GM19463 (cell line): ENCODE measurements around the gene SOHLH1.

ENCODE experiments used
- ATAC-seq: cut with Tn5 transposase; IDR thresholded peaks from one replicate; pipeline ENCODE4 v1.9.1; 2021; ENCODE audit warnings: mild to moderate bottlenecking, moderate library complexity; ENCODE audit not compliant: unreplicated experiment

The SOHLH1 gene

GRCh38 chr9:135731454-135731853 lies 32.2 kb upstream of the SOHLH1 start:
- ATAC-seq, result no peak

DNA sequence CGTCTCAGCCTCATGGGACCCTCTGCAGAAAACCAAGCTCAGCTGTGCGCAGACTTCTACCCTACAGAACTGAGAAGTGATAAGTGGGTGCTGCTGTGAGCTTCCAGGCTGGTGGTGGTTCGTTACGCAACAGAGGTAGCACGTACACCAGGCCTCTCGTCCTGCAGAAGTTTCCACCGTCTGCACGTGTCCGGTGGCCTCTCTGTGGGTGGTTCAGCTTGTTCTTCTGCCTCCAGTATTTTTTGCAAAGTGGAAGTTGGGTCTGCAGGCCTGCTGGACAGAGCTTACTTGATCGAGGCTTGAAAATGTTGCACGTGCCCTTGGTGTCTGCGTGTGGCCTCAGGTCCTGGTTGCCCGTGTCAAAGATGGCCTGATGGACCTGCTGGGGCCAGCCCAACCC lies 30.2 kb upstream of the SOHLH1 start:
- no peak for ATAC-seq

DNA sequence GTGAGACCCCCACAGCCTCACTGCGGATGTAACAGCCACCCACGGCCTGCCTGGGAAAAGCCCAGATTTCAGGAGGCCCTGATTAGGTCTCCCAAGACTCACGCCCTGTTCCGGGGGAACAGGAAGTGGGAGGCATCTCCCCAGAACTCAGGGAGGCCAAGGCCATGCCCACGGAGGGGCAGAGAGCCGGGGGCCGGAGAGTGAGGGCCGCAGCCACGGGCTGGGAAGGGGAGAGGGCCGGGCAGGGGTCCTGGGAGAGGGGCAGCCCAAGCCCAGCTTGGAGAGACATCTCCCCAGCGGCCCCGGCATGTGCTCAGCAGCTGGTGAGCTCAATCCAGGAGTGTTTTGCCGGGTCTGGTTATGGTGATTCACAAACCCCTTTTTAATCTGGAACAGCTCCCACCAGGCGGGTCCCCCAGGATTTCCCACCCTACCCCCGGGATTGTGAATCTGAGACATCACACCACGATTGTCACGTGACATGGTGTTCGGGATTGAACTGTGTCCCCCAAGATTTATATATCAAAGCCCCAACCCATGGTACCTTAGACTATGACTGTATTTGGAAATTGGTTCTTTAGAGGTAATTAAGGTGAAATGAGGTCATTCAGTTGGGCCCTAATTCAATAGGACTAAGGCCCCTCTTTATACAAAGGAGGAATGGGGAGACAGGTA lies 29.3 kb upstream of the SOHLH1 start:
- ATAC-seq, result no peak

- ATAC-seq, result no peak
These were observed 28.1 kb upstream of the SOHLH1 start for GRCh38 chr9:135727257-135727875.

DNA sequence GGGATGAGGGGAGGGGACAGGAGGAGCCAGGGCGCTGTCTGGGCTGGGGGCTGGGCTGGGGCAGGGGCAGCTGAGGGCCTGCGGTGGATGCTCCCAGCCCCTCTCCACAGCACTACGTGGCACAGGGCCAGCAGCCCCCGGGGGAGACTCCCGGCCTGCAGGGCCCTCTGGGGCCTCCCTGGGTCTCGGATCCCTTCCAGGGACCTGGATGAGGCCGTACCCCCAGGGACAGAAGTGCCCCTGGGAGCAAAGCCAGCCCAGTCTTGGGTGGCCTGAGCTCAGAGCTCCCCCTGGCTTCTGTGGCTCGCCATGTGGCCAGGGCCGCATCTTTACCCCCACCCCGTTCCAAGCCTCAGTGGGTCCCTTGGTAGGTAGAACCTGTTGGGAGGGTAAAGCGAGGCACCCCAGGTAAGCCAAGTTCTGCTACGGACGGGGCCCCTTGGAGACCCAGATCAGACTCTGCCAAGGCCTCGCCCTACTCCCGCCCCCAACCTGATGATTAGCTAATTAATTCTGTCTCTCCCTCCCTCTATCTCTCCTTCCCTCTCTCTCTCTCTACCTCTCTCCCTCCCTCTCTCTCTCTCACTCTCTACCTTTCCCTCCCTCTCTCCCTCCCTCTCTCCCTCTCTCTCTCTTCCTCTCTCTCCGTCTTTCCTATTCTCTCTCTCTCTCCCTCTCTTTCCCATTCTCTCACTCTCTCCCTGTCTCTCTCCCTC lies 27.0 kb upstream of the SOHLH1 start:
- ATAC-seq, result no peak

DNA sequence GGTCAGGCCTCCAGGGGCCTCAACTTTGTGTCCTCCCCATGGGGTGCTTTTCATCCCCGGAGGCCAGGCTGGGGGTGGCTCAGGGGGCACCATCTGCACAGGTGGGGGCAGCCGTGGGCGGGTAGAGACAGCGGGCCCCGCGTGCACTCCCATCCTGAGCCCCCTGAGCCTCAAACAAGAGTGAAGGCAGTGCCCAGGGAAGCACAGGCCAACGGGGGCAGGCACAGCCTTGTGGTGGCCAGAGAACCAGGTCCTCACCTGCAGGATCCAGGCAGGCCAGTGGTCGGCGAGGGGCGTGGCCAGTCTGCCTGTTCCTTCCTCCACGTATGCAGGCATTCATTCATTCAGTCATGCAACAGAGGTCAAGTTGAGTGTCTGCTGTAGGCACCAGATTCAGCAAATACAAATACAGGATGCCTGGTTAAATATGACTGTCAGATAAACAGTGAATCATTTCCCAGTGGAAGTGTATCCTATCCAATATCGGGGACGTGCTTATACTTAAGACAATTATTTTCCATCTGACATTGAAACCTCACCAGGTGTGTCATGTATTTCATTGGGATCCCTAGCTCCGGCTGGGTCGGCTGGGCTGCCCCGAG lies 25.0 kb upstream of the SOHLH1 start:
- ATAC-seq, result no peak

GRCh38 chr9:135722365-135722764 lies 23.1 kb upstream of the SOHLH1 start:
- ATAC-seq, result no peak

DNA sequence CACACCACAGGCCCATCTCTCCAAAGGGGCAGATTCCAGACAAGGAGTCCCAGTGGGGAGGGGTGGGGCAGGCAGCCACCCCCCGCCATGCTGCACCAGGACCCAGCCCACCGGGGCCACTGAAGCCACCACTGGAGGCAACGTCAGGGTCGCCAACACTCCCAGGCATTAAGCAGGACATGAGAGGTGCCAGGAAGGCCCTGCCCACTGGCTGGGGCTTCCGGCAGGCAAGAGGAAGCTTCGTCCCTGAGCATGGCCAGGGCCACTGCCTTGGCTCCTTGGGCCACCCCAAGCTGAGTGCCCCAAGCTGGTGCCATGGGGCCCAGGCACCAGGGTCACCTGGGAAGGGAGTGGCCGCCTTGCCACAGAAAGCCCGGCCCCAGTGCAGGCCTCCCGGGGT lies 20.2 kb upstream of the SOHLH1 start:
- no peak for ATAC-seq

DNA sequence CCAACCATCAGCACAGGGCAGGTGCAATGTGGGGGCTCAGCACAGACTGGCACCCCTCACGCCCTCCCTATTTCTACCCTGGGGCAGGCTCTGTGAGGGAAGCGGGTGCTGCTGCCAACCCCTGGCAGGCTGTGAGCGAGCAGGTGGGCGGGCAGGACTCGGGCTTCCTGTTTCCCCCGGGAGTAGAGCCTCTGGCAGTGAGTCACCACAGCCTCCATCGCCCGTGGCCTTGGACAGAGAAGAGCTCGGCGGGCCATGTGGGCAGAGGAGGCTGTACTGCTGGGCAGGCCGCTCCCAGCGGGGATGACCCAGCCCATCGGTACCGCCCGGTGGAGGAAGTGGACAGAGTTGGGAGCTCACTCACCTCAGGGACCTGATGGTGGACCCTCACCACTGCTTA lies 19.3 kb upstream of the SOHLH1 start:
- ATAC-seq, result no peak

DNA sequence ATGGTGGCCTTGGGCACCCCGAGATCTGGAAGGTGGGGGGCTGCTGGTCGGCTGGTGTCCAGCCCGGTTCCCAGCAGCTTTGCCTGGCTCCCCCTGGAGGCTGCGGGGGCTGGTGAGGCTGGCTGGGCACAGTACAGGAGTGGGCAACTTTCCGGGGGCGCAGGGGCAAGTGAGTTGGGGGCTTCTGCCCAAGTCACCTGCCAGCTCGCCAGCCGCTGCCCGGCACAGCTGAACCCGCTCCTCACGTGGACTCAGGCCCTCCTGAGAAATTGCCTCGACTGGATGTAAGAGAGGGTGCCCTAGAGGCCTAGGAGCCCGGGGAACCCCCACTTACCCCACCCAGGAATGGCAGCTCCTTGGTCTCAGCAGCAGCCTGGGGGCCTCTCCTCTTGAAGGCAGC lies 18.1 kb upstream of the SOHLH1 start:
- ATAC-seq, result no peak

- ATAC-seq, result no peak
These were observed 16.8 kb upstream of the SOHLH1 start for GRCh38 chr9:135716045-135716444.

GRCh38 chr9:135715056-135715595 lies 15.8 kb upstream of the SOHLH1 start:
- no peak for ATAC-seq

DNA sequence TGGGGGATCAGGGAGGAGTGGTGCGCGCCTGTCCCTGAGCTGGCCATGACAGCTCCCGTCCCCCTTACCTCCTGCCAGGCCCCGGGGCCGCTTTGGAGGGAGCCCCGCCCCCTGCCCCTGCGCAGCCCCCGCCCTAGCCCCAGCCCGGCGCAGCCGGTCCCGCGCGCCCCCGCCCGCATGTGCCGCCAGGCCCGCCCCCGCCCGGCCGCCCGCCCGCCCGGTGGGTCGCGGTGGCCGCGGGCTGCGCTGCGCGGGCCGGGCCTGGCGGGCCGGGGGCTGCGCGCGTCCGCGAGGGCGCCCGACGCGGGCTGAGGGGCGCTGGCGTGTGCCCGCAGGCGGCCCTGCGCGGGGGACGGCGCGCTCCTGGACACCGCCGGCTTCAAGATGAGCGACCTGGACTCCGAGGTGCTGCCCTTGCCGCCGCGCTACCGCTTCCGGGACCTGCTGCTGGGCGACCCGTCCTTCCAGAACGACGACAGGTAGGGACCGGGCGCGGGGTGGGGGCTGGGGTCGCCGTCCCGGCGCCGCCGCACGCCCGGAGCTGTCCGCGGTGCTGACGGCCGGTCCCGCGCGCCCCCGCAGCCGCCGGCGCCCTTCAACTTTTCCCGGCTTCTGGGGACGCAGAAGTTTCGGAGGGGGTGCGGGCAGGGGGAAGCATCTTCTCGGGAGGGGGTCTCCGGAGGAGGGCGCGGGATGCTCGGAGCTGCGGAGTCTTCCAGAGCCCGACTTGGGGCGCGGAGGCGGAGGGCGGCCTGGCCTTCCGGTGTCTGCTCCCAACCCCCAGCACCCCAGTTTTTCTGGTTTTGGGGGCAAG lies 15.2 kb upstream of the SOHLH1 start:
- ATAC-seq, result no peak

DNA sequence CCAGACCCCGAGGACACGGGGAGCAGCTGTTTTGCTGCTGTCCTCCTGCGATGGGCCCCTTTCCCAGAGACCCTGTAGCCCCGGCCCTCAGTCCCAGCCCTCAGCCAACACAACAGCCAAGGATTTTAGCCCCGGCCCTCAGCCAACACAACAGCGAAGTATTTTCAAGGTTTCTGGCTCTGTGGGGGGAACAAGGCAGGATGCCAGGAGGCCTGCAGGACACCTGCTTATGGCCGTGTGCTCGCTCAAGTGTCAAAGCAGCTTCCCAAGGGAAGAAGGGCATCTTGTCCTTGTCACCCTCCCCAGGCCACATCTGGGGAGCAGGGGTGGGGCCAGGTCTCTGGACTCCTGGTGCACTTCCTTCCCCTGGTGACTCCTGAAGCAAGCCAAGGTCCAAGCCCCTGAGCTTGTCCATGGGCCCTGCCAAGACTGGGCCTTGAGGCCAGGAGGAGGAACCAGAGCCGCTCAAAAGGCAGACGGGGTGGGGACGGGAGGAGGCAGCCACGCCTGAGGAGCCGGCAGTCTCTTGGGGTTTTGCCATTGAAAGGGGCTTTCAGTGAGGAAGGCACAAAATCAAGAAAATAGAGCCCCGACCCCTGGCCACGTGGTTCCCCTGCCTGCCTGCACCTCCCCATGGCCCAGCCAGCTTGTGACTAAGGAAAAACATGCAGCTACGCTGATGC lies 13.5 kb upstream of the SOHLH1 start:
- no peak for ATAC-seq

DNA sequence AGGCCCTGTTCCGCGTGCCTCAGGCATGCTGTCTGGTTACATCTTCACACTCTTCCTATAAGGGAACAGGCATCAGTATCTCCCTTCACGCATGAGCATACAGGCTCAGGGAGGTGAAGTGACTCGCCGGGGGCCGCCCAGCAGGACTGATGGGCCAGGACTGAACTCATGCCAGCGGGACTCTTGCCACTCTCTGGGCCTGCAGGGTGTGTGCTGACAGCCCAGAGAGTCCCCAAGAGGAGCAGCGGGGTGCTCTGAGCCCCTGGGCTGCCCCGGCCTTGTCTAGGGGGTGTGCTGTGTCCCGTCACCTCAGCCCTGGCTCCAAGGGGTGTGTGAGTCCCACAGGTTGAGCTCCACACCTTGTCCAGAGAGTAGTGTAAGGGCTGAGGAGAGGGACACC lies 12.6 kb upstream of the SOHLH1 start:
- no peak for ATAC-seq

GRCh38 chr9:135711391-135711790 lies 12.1 kb upstream of the SOHLH1 start:
- no peak for ATAC-seq

DNA sequence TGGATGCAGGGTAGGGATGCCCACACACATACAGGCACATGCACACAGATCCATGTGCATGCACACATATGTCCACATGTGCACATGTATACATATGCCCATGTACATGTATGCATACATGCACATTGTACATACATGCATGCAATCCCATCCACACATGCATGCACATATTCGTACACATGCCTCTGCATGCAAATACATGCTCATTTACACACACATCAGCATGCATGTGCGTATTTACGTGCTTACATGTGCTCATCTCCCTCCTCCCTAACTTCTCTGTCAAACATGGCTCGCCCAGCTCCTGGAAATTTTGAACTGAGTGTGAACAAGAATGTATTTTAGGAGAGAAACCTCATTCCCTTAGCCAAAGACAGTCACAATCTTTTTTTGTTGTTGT lies 8.9 kb upstream of the SOHLH1 start:
- ATAC-seq, result no peak

- no peak for ATAC-seq
These were observed 8.2 kb upstream of the SOHLH1 start for GRCh38 chr9:135707252-135708138.

DNA sequence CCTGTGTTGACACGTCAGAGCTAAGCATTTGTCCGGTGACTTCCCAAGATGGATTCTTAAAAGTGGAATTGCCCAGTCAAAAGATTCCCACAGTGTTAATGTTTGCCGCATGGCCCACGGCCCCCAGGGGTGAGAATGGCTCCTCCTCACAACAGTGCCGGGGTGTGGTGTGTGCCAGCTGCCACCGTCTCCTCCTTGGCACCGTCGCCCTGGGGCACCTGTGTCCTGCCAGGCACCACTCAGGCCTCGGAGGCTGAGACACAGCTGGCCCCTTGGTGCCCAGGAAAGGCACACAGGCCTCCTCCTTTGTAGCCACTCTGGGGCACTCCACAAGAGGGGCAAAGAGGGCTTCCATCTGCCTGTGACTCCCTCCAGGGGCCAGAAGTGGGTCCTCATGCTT lies 7.0 kb upstream of the SOHLH1 start:
- ATAC-seq, result no peak
